ENCODE measurements around the gene ZNF700.
"Not testable (repeated sequence)": the region's sequence is repeated elsewhere in the genome, so short reads cannot be mapped to it uniquely, and the experiment has no call there.

The ZNF700 gene

DNA sequence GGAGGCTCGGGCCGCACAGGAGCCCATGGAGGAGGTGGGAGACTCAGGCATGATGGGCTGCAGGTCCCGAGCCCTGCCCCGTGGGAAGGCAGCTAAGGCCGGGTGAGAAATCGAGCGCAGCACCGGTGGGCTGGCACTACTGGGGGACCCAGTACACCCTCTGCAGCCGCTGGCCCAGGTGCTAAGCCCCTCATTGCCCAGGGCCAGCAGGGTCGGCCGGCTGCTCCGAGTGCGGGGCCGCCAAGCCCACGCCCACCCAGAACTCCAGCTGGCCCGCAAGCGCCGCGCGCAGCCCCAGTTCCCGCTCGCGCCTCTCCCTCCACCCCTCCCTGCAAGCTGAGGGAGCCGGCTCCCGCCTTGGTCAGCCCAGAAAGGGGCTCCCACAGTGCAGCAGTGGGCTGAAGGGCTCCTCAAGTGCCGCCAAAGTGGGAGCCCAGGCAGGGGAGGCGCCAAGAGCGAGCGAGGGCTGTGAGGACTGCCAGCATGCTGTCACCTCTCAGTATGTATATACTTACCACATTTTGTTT lies 16.5 kb downstream of the ZNF700 start:
- DNase-seq = not testable (repeated sequence)

GRCh38 chr19:11942008-11942842 lies 17.3 kb downstream of the ZNF700 start:
- no peak for DNase-seq

- DNase-seq = no peak
Observed at GRCh38 chr19:11942843-11943108, 17.9 kb downstream of the ZNF700 start.

DNA sequence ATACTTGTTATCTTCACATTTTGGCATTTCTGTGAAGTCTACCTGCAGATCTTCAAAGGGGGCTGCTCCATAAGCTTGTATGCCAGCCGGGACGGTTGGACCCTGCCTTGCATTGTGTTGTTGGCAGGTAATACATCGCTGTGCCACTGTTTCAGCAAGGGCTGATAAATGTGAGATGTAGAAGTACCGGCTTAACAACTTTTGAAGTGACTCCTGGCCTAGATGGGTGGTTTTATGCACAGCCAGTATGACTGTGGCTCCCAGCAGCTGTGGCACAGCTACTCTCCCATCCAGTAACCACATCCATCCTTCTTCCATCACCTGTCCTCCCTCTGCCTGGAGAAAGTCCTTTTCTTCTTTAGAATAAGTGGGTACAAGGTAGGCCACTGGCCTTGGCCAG lies 19.7 kb downstream of the ZNF700 start:
- DNase-seq = no peak

DNA sequence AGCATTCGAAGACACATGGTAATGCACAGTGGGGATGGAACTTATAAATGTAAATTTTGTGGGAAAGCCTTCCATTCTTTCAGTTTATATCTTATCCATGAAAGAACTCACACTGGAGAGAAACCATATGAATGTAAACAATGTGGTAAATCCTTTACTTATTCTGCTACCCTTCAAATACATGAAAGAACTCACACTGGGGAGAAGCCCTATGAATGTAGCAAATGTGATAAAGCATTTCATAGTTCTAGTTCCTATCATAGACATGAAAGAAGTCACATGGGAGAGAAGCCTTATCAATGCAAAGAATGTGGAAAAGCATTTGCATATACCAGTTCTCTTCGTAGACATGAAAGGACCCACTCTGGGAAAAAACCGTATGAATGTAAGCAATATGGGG lies 23.7 kb downstream of the ZNF700 start:
- DNase-seq = no peak

DNA sequence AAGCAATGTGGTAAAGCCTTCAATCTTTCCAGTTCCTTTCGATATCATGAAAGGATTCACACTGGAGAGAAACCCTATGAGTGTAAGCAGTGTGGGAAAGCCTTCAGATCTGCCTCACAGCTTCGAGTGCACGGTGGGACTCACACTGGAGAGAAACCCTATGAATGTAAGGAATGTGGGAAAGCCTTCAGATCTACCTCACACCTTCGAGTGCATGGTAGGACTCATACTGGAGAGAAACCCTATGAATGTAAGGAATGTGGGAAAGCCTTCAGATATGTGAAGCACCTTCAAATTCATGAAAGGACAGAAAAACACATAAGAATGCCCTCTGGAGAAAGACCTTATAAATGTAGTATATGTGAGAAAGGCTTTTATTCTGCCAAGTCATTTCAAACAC lies 24.3 kb downstream of the ZNF700 start:
- no peak for DNase-seq

DNA sequence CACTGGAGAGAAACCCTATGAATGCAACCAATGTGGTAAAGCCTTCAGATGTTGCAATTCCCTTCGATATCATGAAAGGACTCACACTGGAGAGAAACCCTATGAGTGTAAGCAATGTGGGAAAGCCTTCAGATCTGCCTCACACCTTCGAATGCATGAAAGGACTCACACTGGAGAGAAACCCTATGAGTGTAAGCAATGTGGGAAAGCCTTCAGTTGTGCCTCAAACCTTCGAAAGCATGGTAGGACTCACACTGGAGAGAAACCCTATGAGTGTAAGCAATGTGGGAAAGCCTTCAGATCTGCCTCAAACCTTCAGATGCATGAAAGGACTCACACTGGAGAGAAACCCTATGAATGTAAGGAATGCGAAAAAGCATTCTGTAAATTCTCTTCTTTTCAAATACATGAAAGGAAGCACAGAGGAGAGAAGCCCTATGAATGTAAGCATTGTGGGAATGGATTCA lies 24.7 kb downstream of the ZNF700 start:
- not testable (repeated sequence) for DNase-seq

GRCh38 chr19:11950312-11950711 lies 25.4 kb downstream of the ZNF700 start:
- DNase-seq = no peak

DNA sequence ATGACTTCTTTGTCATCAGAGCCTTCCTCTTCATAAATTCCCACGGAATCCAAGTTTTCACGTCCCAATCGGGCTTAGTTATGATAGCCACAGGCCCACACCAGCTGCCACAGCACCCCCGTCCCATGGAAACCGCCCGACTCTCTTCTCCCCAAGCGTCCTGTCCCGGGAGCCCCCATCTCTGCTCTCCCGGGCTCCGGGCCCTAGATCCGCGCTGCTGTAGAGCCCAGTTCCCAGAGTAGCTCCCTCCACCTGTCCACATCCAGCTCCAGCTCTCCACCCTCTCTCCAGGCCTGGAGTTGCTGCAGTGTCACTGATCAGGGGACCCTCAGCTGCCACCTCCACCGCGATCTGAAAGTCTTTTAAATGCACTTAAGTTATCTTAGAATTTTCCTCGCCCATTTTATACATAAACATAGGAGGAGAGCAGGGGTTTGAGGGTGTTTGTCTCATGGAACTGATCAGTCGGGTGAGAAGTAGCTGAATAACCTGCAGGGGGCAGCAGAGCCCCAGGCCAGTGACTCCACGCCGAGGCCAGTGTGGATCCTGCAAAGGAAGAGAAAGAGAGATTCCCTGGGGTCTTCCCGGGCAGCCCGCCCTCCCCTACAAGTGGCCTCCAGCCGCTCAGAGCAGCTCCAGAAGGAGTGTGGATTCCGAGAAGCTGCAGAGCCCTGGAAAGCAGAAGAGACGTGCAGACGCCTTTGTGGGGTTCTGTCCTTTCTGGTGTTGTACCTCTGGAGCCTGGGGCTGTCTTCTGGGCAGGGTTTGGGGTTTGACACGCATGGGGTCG lies 38.9 kb downstream of the ZNF700 start:
- DNase-seq = no peak

DNA sequence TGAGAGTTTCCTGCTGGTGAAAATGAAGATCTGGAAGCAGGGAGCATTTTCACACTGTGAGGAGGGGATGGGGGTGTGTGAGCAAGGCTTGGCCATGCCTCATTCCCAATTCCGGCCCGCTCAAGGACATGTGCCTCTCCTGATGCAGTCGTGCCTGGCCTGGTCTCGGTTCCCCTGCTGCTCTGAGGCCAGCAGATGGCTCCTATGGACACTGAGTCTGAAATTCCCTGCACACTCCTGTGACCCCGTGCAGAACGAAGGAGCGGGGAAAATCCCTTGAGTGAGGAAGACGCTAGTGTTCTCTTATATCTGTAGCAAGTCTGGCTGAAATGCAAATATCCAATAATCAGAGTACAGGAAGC lies 39.6 kb downstream of the ZNF700 start:
- no peak for DNase-seq

DNA sequence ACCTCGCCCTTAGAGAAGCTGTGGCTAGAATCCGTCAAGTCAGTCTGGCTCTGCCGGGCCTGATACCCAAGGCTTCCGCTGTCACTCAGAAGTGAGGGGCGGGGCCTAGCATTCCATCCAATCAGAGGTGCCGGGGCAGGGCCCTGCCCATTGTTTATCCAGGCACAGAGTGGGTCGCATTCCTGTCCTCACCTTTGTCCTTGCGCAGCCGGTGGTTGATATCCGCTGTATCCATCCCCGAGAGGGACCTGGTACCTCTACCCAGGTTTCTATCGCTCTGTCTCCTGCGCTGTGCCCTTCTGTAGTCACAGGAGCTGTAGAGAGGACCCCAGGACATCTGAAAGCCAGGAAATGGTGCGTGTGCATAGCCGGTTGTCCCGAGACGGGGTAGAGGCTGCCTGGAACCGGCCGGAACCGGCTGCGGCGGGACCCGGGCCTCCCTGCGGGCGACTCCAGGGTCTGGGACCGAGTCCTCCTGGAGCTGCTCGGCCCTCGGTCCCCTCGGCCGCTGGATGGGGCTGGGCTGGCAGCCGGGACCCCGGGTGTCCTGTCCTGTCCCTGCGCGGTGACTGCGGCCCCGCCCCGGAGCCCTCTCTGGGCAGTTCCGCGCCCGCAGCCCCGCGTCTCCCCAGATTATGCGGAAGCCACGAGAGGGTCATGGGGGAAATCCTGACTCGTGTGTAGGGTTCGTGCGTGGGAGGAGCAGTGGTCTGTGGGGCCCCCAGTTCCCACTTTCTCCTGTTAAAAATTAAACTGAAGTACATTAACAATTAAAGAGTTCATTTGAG lies 40.1 kb downstream of the ZNF700 start, which contains the start of gene ZNF763:
Gene ZNF763, plus strand, starts transcription at position 183 of the 788 bp plus-strand sequence. Its CDS starts 169 bp downstream, at position 352.
- no peak for DNase-seq

DNA sequence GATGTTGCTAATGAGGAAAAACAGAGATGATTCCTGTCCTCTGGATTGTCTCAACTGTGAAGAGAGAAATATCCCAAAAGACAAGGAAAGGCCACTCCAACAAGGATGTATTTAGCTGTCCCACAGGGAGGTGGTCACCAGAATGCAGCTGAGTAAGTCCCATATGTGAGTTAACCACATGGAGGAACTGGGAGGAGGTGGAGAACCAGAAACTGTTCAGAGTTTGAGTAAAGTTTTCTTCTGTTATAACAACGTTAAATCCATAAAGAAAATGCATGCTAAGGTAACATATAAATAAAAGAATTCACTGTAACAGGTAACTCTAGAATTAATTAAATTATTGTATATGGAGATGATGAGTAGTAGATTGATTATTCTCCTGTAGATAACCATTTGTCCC lies 45.3 kb downstream of the ZNF700 start:
- DNase-seq = no peak

DNA sequence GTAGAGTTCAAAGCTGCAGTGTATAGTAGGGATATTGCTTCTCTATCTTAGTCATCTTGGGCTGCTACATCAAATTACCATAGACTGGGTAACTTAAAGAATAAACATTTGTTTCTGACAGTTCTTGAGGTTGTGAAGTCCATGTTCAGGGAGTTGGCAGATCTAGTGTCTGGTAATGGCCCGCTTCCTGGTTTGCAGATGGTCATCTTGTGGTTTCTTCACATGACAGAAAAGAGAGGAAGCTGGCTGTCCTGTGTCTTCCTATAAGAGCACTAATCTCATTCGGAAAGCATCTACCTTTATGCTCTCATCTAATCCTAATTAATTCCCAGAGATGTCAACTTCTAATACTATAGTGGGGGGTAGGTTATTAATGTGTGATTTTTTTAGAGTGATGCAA lies 46.1 kb downstream of the ZNF700 start:
- no peak for DNase-seq

GRCh38 chr19:11973019-11973810 lies 48.3 kb downstream of the ZNF700 start:
- DNase-seq = no peak

DNA sequence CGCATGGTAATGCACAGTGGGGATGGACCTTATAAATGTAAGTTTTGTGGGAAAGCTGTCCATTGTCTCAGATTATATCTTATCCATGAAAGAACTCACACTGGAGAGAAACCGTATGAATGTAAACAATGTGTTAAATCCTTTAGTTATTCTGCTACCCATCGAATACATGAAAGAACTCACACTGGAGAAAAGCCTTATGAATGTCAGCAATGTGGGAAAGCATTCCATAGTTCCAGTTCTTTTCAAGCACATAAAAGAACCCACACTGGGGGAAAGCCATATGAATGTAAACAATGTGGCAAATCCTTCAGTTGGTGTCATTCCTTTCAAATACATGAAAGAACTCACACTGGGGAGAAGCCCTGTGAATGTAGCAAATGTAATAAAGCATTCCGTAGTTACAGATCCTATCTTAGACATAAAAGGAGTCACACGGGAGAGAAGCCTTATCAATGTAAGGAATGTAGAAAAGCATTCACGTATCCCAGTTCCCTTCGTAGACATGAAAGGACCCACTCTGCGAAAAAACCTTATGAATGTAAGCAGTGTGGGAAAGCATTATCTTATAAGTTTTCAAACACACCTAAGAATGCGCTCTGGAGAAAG lies 53.7 kb downstream of the ZNF700 start:
- no peak for DNase-seq

- no peak for DNase-seq
Observed at GRCh38 chr19:11979527-11979926, 54.6 kb downstream of the ZNF700 start.

DNA sequence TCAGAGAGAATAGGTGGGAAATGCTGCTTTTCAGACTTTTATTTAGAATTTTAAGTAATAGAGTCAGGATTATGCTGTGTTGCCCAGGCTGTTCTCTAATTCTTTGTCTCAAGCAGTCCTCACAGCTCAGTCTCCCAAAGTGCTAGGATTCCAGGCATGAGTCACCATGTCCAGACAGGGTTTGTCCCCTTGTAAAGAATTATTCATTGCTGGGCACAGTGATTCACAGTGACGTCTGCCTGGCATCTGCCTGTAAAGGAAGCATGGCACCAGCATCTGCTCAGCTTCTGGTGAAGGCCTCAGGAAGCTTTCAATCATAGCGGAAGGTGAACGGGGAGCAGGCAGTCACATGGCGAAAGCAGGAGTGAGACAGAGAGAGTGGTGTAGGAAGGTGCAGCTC lies 57.6 kb downstream of the ZNF700 start:
- no peak for DNase-seq

GRCh38 chr19:11984986-11985385 lies 60.1 kb downstream of the ZNF700 start:
- DNase-seq = no peak

- no peak for DNase-seq
Observed at GRCh38 chr19:11986754-11987153, 61.8 kb downstream of the ZNF700 start.

DNA sequence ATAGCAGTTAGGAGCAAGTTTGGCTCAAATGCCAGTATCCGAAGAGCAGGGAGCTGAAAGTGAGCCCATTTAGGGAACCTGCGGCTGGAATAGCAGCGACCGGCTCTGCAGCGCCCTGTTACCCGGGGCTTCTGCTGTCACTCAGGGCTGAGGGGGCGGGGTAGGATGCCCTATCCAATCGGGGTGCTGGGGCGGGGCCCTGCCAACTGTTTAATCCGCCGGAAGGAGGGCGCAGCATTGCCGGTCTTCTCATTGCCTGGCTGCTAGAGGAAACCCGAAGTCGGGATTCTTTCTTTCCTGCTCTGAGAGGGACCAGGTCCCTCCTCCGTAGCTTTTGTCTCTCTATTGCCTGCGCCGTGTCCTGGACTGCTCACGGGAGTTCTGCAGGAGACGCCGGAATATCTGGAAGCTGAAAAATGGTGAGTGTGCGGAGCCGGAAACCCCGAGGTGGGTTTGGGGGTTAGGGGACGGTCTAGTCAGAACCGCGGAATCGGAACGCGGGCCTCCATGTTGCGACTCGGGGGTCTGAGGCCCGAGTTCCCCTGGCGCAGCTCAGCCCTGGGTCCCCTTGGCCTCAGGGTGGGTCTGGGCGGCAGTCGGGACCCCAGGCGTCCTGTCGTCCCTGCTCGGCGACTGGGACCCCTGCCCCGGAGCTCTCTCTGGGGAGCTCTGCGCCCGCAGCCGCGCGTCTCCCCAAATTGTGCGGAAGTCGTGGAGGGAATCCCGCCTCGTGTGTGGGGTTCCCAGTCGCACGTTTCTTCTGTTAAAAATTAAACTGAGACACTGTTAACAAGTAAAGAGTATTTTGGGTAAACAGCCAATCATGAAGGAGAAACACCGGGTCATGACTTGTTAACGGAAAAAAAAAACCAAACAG lies 62.7 kb downstream of the ZNF700 start:
- no peak for DNase-seq

- DNase-seq = no peak
Observed at GRCh38 chr19:11989112-11989456, 64.2 kb downstream of the ZNF700 start.

All from NCI-H1694 (cell line).